ENCODE results near the gene MSI2. TPM values are rescaled to one million over a fixed set of nuclear protein-coding genes. Genes with fewer than 3 reads are reported as not detected.
A peak's percentile ranks its signal among the peaks of the same experiment; 100 is the strongest.

Gene MSI2
- total RNA-seq, 1 donor from 2014 or later: 75.5 TPM

DNA sequence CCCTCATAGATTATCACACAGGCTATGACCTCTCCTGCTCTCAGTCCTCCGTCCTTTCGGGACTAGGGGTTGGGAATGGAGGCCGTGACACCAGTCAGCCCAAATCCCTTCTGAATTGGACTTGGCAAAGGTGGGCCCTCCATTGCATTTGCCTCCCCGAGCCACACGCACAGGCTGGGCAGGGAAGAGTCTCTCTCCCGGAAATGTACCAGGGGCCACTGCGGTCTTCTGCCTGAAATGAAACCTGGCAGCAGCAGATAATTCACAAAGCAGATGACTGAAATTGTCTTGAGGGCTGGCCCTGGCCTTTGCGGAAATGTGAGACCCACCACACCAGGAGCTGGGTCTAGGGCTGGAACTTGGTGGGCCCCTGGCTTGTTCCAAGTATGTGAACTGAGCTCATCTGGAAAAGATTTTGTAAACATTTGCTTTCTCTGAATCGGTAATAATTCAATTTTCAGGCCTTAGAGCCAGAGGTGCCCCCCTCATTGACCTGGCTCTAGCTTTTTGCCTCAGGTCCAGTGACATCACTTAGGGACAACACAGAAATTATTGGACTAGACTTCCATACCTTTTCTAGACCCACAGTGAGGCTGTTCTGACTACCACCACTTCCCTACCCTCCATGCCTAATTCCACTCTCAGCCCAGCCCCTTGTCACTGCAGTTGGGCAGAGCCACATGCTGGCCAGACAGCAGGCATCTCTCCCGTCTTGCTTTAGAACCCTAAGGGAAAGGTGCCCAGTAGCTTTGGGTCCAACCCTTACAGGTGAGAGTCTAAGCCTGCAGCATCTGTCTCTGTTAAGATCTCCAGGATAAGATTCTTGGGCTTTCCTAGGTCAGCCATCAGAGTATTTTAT is 413.6 kb downstream of the MSI2 start:
- Mint-ChIP-seq H3K27me3 (ENCODE audit: unreplicated experiment) (no peaks in the 10 kb centered on the region), H3K4me1 (ENCODE audit: unreplicated experiment) (peaks cover 9% of the 10 kb centered on the region), H3K27ac (ENCODE audit: unreplicated experiment) (no peak overlapping the region), H3K36me3 (ENCODE audit: unreplicated experiment) (peaks cover 7% of the 10 kb centered on the region), H3K9me3 (ENCODE audit: unreplicated experiment) (no peaks in the 10 kb centered on the region), H3K4me3 (ENCODE audit: unreplicated experiment) (no peak overlapping the region)
- TF ChIP-seq, protein P1, sequence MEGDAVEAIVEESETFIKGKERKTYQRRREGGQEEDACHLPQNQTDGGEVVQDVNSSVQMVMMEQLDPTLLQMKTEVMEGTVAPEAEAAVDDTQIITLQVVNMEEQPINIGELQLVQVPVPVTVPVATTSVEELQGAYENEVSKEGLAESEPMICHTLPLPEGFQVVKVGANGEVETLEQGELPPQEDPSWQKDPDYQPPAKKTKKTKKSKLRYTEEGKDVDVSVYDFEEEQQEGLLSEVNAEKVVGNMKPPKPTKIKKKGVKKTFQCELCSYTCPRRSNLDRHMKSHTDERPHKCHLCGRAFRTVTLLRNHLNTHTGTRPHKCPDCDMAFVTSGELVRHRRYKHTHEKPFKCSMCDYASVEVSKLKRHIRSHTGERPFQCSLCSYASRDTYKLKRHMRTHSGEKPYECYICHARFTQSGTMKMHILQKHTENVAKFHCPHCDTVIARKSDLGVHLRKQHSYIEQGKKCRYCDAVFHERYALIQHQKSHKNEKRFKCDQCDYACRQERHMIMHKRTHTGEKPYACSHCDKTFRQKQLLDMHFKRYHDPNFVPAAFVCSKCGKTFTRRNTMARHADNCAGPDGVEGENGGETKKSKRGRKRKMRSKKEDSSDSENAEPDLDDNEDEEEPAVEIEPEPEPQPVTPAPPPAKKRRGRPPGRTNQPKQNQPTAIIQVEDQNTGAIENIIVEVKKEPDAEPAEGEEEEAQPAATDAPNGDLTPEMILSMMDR (IDR thresholded peaks at IDR 0.05): no peak
- DNase-seq (ENCODE audit: extremely low spot score, unreplicated experiment): peak; percentile 46

- Mint-ChIP-seq H3K27me3 (ENCODE audit: unreplicated experiment) (no peaks in the 10 kb centered on the region), H3K27ac (ENCODE audit: unreplicated experiment) (no peak overlapping the region), H3K4me3 (ENCODE audit: unreplicated experiment) (no peak overlapping the region), H3K4me1 (ENCODE audit: unreplicated experiment) (peaks cover 9% of the 10 kb centered on the region), H3K9me3 (ENCODE audit: unreplicated experiment) (no peaks in the 10 kb centered on the region), H3K36me3 (ENCODE audit: unreplicated experiment) (peaks cover 11% of the 10 kb centered on the region)
- TF ChIP-seq, protein P1 (IDR thresholded peaks at IDR 0.05): no peak
- peak; percentile 51 for DNase-seq (ENCODE audit: extremely low spot score, unreplicated experiment)
Observed at GRCh38 chr17:57670769-57671569, 414.6 kb downstream of the MSI2 start.

- Mint-ChIP-seq H3K27ac (ENCODE audit: unreplicated experiment) (no peak overlapping the region), H3K4me1 (ENCODE audit: unreplicated experiment) (peaks cover 9% of the 10 kb centered on the region)
Observed at GRCh38 chr17:57671667-57672632, 415.6 kb downstream of the MSI2 start.

GRCh38 chr17:57672971-57673370 is 416.6 kb downstream of the MSI2 start:
- no peaks in the 10 kb centered on the region for H3K9me3 Mint-ChIP-seq (ENCODE audit: unreplicated experiment)

More at GRCh38 chr17:57671667-57672632, 415.6 kb downstream of the MSI2 start:
- no peak overlapping the region for H3K4me3 Mint-ChIP-seq (ENCODE audit: unreplicated experiment)
- peaks cover 12% of the 10 kb centered on the region for H3K36me3 Mint-ChIP-seq (ENCODE audit: unreplicated experiment)
- no peaks in the 10 kb centered on the region for H3K9me3 Mint-ChIP-seq (ENCODE audit: unreplicated experiment)
- peak; percentile 86 for DNase-seq (ENCODE audit: extremely low spot score, unreplicated experiment)
- TF ChIP-seq, protein P1 (IDR thresholded peaks at IDR 0.05): peak; percentile 94
- no peaks in the 10 kb centered on the region for H3K27me3 Mint-ChIP-seq (ENCODE audit: unreplicated experiment)

More at GRCh38 chr17:57672971-57673370, 416.6 kb downstream of the MSI2 start:
- H3K27ac Mint-ChIP-seq (ENCODE audit: unreplicated experiment): no peak overlapping the region
- peaks cover 16% of the 10 kb centered on the region for H3K36me3 Mint-ChIP-seq (ENCODE audit: unreplicated experiment)
- no peak overlapping the region for H3K4me3 Mint-ChIP-seq (ENCODE audit: unreplicated experiment)
- peaks cover 9% of the 10 kb centered on the region for H3K4me1 Mint-ChIP-seq (ENCODE audit: unreplicated experiment)
- peak; percentile 49 for DNase-seq (ENCODE audit: extremely low spot score, unreplicated experiment)
- TF ChIP-seq, protein P1 (IDR thresholded peaks at IDR 0.05): no peak
- no peaks in the 10 kb centered on the region for H3K27me3 Mint-ChIP-seq (ENCODE audit: unreplicated experiment)

Data from osteocyte (in vitro differentiated cells).